GM12878 (cell line): Measurements from ENCODE around the gene TNFAIP3. TPM values are rescaled to one million over a fixed set of nuclear protein-coding genes. Genes with fewer than 3 reads are reported as not detected.

Source experiments
- ATAC-seq: fragments of 200-7000 bp; cut with Tn5 transposase; 3 replicates; pipeline ENCODE4 v1.9.1; 2020; ENCODE audit warnings: mild to moderate bottlenecking, moderate library complexity
- BruUV-seq: library from RNA; stranded (reverse); fragments of 400-500 nt; replicated peaks from 2 replicates; lab custom pipeline; 2021; lab: Mats Ljungman, UMichigan
- CTCF ChIA-PET: fragments of 300-600 bp; sonication (Branson Sonifier 250); formaldehyde crosslinking; extraction: SDS; loops from one replicate; lab custom pipeline; 2021; ENCODE audit warnings: inconsistent platforms; lab: Yijun Ruan, JAX
- POLR2A ChIA-PET: fragments of 350-600 bp; formaldehyde crosslinking; extraction: SDS; loops from one replicate; lab custom pipeline; 2021; ENCODE audit warnings: inconsistent platforms; lab: Charles Lee
- RAD21 ChIA-PET: fragments of 300-600 bp; sonication (Branson Sonifier 250); formaldehyde crosslinking; loops from one replicate; lab custom pipeline; 2023; ENCODE audit warnings: antibody characterized with exemption; ENCODE audit not compliant: unreplicated experiment; lab: Charles Lee
- SMC1A ChIA-PET: fragments of 300-600 bp; sonication (Branson Sonifier 250); formaldehyde crosslinking; loops from one replicate; lab custom pipeline; 2023; ENCODE audit not compliant: unreplicated experiment, uncharacterized antibody; lab: Charles Lee
- DNase-seq: peaks from one replicate; pipeline ENCODE4 v3.0.0-alpha.2; 2011; ENCODE audit warnings: low read depth, low spot score
- FAIRE-seq: peaks from 3 replicates; lab custom pipeline; 2011; peaks lifted over from hg19 to GRCh38; lab: Jason Lieb, UNC
- H2AFZ ChIP-seq: 2 replicates; pipeline ENCODE4 v1.6.0; 2011; ENCODE audit warnings: low read depth, low read length, control low read depth; ENCODE audit not compliant: control insufficient read depth
- H3K27ac ChIP-seq: 2 replicates; pipeline ENCODE4 v1.5.1; 2011; ENCODE audit warnings: control low read depth; ENCODE audit not compliant: control insufficient read depth, insufficient read depth
- H3K27me3 ChIP-seq, 2 experiments: replicated peaks in 1 of 2; 2 replicates each; pipeline versions ENCODE4 v1.6.0 to v1.6.1; 2011; ENCODE audit warnings: low read length in 1 of 2; ENCODE audit not compliant: control insufficient read depth in 2 of 2, insufficient read depth in 2 of 2
- H3K36me3 ChIP-seq, 2 experiments: 2 replicates each; pipeline ENCODE4 v1.5.1; 2011; ENCODE audit warnings: low read length in 1 of 2; ENCODE audit not compliant: control insufficient read depth in 2 of 2, insufficient read depth in 2 of 2
- H3K4me1 ChIP-seq: 2 replicates; pipeline ENCODE4 v1.6.1; 2011; ENCODE audit warnings: mild to moderate bottlenecking, low read length, moderate library complexity, mixed read lengths; ENCODE audit not compliant: control insufficient read depth, insufficient read depth
- H3K4me2 ChIP-seq: 2 replicates; pipeline ENCODE4 v1.6.0; 2011; ENCODE audit warnings: control low read depth; ENCODE audit not compliant: control insufficient read depth, insufficient read depth
- H3K4me3 ChIP-seq: fragments of 200-600 bp; sonication (generic); 2 replicates; pipeline ENCODE4 v1.5.1; 2016
- H3K79me2 ChIP-seq: 2 replicates; pipeline ENCODE4 v1.6.0; 2011; ENCODE audit warnings: low read length; ENCODE audit not compliant: control insufficient read depth, insufficient read depth
- H3K9ac ChIP-seq: 2 replicates; pipeline ENCODE4 v1.8.0; 2011; ENCODE audit warnings: low read length, control low read depth, mixed read lengths; ENCODE audit not compliant: control insufficient read depth, insufficient read depth
- H3K9me3 ChIP-seq: replicated peaks from 3 replicates; pipeline ENCODE4 v1.5.1; 2011; ENCODE audit warnings: mild to moderate bottlenecking, low read length; ENCODE audit not compliant: control insufficient read depth, insufficient read depth
- H4K20me1 ChIP-seq: 2 replicates; pipeline ENCODE4 v1.6.0; 2011; ENCODE audit not compliant: control insufficient read depth, insufficient read depth
- RCOR1 ChIP-seq: conservative IDR thresholded peaks from 2 replicates; pipeline ENCODE4 v1.6.1; 2012; ENCODE audit warnings: low read depth, low read length, improper control_type of control experiment
- RUNX3 ChIP-seq: IDR thresholded peaks from 2 replicates; pipeline ENCODE4 v1.6.1; 2012; ENCODE audit warnings: low read length, inconsistent platforms
- WGBS: methylation state at CpG from one replicate; pipeline ENCODE4 v1.1.6; 2016; ENCODE audit warnings: low lambda C conversion rate; ENCODE audit not compliant: insufficient replicate concordance, insufficient coverage; ENCODE audit errors: missing lambda C conversion rate; 5-methylcytosine and 5-hydroxymethylcytosine counted together
- in situ Hi-C: fragments of 300-500 bp; cut with MboI; formaldehyde crosslinking; loops from 9 replicates; pipeline ENCODE4 v1.14.3; 2018; ENCODE audit warnings: mixed read lengths
- intact Hi-C: fragments of 100-400 bp; cut with micrococcal nuclease; formaldehyde crosslinking; loops from one replicate; pipeline ENCODE4 v1.14.2; 2022; ENCODE audit not compliant: unreplicated experiment
- polyA plus RNA-seq, 11 experiments: library from polyadenylated mRNA; depleted of rRNA in 4 of 11; unstranded in 6 of 11; stranded (reverse) in 5 of 11; fragments of >200 nt; fragmentation: Nextera tagmentation in 4 of 11; fragmentation: Illumina TruSeq in 1 of 11; extraction: Ambion mirVana in 4 of 11; extraction: Trizol in 1 of 11; gene quantifications; 1 replicate in 1 of 11; 2 replicates in 10 of 11; pipeline versions ENCODE4 v1.2.1 to v1.2.3, GENCODE V29; 2011 to 2016; ENCODE audit warnings: inconsistent platforms in 2 of 11, missing spikeins in 2 of 11, low read depth in 1 of 11
- total RNA-seq, 4 experiments: library from RNA; depleted of rRNA in 3 of 4; stranded (reverse); fragments of >200 nt in 3 of 4; fragmentation: Illumina TruSeq in 1 of 4; extraction: Trizol in 1 of 4; gene quantifications; 2 replicates each; pipeline versions ENCODE4 v1.2.1 to v1.2.3, GENCODE V29; 2013 to 2021
- TF ChIP-seq, protein P1 (sequence below): IDR thresholded peaks from 2 replicates; pipeline ENCODE4 v1.6.1; 2011; ENCODE audit warnings: borderline replicate concordance, low read depth, mild to moderate bottlenecking, moderate library complexity, mixed read lengths, low read length; ENCODE audit not compliant: insufficient read depth; ENCODE audit errors: extremely low read length
- TF ChIP-seq, protein P2 (sequence below): IDR thresholded peaks from 2 replicates; pipeline ENCODE4 v1.6.1; 2012; ENCODE audit warnings: low read depth, low read length, improper control_type of control experiment

TNFAIP3 gene
- total and polyA plus RNA-seq, 10 of the 15 experiments (the other 5 are each of a cell fraction or from before 2014, with no cell fraction given): 18.0 to 350 (median 127) TPM

DNA sequence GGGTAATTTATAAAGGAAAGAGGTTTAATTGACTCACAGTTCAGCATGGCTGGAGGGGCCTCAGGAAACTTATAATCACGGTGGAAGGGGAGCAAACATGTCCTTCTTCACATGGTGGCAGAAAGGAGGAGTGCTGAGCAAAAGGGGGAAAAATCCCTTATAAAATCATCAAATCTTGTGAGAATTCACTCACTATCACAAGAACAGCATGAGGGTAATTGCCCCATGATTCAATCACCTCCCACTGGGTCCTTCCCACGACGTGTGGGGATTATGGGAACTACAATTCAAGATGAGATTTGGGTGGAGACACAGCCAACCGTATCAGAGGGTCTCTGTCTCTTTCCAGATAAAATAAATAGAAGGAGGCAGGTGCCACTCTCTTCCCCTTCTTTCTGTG is 48.7 kb downstream of the TNFAIP3 start:
- no peak for ATAC-seq
- TF ChIP-seq, protein P1, sequence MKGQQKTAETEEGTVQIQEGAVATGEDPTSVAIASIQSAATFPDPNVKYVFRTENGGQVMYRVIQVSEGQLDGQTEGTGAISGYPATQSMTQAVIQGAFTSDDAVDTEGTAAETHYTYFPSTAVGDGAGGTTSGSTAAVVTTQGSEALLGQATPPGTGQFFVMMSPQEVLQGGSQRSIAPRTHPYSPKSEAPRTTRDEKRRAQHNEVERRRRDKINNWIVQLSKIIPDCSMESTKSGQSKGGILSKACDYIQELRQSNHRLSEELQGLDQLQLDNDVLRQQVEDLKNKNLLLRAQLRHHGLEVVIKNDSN: no peak
- TF ChIP-seq, protein P2, sequence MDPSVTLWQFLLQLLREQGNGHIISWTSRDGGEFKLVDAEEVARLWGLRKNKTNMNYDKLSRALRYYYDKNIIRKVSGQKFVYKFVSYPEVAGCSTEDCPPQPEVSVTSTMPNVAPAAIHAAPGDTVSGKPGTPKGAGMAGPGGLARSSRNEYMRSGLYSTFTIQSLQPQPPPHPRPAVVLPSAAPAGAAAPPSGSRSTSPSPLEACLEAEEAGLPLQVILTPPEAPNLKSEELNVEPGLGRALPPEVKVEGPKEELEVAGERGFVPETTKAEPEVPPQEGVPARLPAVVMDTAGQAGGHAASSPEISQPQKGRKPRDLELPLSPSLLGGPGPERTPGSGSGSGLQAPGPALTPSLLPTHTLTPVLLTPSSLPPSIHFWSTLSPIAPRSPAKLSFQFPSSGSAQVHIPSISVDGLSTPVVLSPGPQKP: no peak
- TF ChIP-seq RUNX3 (no peak), RCOR1 (no peak)
- TF ChIP-seq, all 136 proteins: peak for 0
- CTCF ChIA-PET: interaction anchor here (1.1 to 1.2 kb wide), 2 partner anchors 10 to 27 kb away, joined by 3 to 5 read pairs; no protein-coding TSS in a partner anchor
- RAD21 ChIA-PET: interaction anchor here (1.0 kb wide), 1 partner anchor 12 kb away, joined by 3 read pairs; no protein-coding TSS in a partner anchor
- POLR2A ChIA-PET: interaction anchor here (0.7 to 1.0 kb wide), 3 partner anchors 10 to 42 kb away, joined by 3 to 4 read pairs (median 3); no protein-coding TSS in a partner anchor
- H3K4me2 ChIP-seq: no peak overlapping the region
- in situ Hi-C loops: no loop called here
- no peaks in the 10 kb centered on the region for H3K36me3 ChIP-seq
- intact Hi-C loops: no loop called here
- 96% methylated on average over 4 of the region's 4 CpGs for WGBS
- no peak for FAIRE-seq
- H3K9ac ChIP-seq: no peak overlapping the region
- DNase-seq: no peak
- H4K20me1 ChIP-seq: no peaks in the 10 kb centered on the region
- H3K27me3 ChIP-seq: no peaks in the 10 kb centered on the region
- H3K4me1 ChIP-seq: peaks cover 51% of the 10 kb centered on the region
- H3K27ac ChIP-seq: no peak overlapping the region
- BruUV-seq: no TSS peak
- H3K9me3 ChIP-seq: peaks cover 3% of the 10 kb centered on the region
- no peak overlapping the region for H2AFZ ChIP-seq
- H3K4me3 ChIP-seq: no peak overlapping the region
- SMC1A ChIA-PET: interaction anchor here (0.6 to 8.9 kb wide), 7 partner anchors 10 to 99 kb away, joined by 3 to 126 read pairs (median 3); no protein-coding TSS in a partner anchor
- peaks cover 10% of the 10 kb centered on the region for H3K79me2 ChIP-seq
